GM18511 (cell line): ENCODE measurements around the gene LIFR.
"Not testable (repeated sequence)": the region's sequence is repeated elsewhere in the genome, so short reads cannot be mapped to it uniquely, and the experiment has no call there.

Experiments
- ATAC-seq: cut with Tn5 transposase; IDR thresholded peaks from one replicate; pipeline ENCODE4 v1.9.1; 2021; ENCODE audit warnings: mild to moderate bottlenecking, moderate library complexity; ENCODE audit not compliant: unreplicated experiment

The LIFR gene

DNA sequence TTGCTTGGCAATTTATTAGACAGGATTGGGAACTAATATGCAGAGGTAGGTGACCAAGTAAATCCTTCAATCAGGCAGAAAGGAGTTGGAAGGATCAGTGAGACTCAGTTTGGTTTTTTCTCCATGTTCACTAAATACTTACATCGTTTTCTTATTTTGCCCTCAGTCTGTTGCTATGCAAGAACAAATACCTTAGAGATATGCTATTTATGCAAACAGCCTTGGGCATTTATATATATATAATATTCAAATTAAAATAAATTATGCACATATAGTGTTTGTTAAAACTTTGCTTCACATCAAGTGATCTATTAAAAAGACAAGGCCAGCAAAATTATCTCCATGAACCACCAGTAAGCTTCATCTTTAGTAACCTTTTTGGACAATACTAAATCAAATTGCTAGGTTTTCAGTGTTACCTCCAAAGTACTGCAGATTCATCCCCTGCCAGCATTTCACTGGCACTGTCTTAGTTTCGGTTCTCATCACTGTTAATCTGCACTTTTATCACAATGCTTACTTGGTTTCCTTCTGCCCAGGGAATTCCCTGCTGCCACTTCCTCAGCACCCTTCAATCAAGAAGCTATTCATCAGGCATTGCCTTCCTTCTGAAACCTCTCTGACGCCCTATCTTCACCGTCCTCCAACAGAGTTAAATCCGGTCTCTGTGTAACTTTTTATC lies 26.0 kb upstream of the LIFR start:
- no peak for ATAC-seq

DNA sequence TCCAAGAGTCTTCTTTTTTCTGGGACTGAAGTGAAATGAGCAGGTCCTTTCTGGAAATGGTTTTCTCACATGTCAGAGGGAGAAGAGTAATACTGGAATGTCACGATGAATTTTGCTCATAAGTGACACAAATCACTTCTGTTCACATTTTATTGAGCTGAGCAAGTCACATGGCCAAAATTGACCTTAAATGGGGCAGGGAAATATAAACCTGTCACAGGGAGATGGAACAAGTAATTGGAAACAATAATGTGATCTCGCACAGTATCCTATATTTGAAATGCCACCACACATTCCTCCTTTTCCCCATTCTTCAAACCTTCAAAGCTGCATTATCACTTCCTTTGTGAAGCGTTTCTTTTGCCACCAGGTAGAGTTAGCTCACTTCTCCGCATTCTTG lies 25.2 kb upstream of the LIFR start:
- no peak for ATAC-seq

DNA sequence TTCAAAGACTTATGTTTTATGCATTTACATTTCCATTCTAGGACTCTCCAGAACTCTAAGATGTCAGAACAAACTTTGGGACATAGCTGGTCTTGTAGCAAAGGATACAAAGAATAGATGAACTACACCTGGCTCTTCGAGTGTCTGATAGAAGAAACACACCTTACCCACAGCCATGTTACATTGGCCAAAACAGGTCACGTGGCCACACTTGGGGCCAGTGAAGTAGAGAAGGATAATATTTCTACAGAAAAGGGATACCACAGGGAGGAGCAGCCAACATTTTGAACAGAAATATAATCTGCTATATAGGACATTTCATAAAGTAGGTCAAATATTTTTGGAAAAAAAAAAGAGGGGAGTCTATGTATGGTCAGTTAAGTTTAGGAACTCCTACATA lies 22.7 kb upstream of the LIFR start:
- ATAC-seq: no peak

DNA sequence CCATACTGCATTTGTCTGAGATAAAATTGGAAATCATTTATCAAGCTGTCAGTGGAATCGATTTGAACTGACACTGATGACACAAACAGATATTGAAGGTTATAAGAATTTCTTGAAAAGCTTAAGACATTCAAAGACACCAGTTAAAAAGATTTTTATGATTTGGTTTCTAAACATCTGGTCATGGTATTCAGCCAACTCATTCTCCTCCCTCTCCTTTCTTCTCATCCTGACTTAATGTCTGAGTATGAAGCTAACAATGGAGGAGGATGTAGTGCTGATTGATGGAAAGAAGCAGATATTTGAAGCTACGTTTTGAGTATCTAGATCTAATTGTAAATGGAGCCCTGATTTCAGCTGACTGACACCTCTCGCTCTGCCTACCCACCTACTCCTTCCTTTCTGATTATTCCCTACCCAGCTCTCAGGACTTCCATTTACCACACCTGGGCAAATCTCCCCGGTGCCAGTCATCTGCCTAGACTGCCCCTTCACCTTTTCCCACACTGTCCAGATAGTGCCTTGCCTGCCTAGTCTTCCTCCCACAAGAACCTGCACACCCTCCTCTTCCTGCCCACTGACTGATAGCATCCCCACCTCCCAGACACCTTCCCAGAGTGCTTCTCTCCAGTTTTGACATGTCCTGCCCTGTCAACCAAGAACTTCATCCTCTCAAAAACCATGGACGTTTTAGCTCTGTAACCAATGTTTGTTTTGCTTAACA lies 20.7 kb upstream of the LIFR start:
- ATAC-seq: no peak

DNA sequence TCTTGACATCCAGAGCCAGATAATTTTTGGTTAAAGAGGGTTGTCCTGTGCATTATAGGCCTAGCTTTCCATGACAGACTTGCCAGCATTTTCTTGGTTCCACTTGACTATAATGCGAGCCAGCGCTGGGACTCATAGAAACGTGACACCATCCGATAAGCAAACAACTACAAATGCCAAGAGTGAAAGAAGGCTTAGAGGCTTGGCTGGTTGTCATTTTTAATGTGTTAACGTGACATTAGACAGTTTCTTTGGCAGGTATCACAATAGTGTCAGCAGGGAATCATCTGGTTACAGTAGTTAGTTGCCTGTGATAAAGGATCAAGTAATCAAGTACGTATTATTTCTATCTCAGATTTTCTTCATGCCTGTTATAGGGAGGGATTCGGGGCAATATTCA lies 20.0 kb upstream of the LIFR start:
- no peak for ATAC-seq

DNA sequence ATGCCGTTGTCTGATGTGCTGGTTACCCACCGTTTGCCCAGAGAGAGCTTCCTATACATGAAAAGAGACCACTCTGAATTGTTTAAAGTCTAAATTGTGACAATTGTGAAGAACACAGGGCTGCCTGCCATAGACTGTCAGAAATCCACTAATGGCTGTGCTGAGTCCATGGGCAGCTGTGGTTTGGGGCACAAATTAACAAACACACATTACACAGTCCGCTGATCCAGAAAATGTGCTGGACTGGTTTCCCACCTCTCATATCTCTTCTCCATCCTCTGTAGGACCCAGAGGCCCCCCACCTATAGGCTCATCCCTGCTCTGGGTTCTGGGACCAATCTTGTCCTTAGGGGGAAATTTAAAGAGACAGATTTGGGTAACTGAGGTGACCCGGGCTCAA lies 19.0 kb upstream of the LIFR start:
- no peak for ATAC-seq

DNA sequence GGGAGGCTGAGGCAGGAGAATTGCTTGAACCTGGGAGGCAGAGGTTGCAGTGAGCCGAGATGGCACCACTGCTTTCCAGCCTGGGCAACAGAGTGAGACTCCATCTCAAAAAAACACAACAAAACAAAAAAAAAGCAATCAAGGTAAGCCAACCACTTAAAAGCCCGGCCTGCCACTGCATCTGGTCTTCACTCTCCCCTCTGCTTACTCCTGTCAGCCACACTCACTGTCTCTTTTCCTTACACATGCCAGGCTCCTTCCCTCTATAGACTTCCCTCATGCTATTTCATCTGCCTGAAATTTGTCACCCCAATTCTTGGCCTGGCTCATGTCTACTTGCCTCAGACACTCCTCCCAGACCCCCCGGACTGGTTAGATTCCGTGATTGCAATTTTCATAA lies 17.6 kb upstream of the LIFR start:
- no peak for ATAC-seq

DNA sequence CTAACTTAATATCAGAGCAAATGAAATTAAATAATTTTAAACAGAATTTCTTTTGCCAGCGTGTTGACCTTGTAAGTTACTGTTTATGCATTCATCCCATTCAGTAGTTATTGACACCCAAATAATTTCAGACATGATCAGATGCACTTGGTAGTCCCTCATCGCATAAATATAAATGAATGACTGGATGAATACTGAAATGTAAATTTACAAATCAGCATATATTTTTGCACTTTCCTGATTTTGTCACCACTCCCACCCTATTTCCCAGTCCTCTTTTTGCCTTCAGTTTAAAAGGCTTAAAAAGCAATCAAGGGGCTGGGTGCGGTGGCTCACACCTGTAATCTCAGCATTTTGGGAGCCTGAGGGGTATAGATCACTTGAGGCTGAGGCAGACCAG lies 17.1 kb upstream of the LIFR start:
- no peak for ATAC-seq

DNA sequence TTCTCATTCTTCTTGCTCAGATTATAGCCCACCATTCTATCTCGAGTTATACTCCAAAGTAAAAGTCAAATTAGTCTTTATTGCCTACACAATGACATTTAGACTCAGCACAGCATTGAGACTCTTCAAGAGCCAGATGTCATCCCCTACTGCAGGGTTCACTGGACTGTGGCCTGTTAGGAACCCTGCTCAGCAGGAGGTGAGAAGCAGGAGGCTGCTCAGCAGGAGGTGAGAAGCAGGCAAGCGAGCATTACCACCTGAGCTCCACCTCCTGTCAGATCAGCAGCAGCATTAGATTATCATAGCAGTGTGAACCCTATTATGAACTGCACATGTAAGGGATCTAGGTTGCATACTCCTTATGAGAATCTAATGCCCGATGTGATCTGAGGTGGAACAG lies 12.7 kb upstream of the LIFR start:
- ATAC-seq: no peak

DNA sequence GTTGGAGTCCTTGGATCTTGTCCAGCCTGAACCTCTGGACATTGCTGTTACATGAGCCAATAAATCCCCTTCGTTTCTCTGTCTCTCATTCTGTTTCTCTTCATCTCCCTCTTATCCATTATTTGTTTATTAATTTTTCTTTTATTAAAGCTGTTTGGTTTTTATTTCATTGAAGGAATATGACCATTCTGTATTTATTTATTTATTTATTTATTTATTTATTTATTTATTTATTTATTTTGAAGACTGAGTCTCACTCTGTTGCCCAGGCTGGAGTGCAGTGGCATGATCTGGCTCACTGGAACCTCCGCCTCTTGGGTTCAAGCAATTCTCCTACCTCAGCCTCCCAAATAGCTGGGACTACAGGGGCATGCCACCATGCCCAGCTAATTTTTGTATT lies 10.9 kb upstream of the LIFR start:
- ATAC-seq: not testable (repeated sequence)

DNA sequence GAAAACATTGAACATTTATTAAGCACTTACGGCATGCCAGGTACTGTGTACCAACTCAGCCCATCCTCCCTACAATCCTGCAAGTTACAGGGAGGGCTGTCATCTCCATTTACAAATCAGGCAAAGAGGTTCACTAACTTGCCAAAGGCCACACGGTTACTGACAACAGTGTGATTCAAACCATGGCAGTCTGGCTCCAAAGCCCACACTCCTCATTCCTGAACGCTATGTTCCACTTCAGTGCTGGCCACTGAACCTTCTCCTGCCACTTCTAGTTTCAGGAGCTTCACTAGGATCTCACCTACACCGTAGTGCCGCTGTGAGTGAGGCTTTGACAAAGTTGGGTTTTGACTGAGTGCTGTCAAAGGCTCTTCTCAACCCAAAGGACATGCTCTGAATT lies 7.2 kb upstream of the LIFR start:
- no peak for ATAC-seq

DNA sequence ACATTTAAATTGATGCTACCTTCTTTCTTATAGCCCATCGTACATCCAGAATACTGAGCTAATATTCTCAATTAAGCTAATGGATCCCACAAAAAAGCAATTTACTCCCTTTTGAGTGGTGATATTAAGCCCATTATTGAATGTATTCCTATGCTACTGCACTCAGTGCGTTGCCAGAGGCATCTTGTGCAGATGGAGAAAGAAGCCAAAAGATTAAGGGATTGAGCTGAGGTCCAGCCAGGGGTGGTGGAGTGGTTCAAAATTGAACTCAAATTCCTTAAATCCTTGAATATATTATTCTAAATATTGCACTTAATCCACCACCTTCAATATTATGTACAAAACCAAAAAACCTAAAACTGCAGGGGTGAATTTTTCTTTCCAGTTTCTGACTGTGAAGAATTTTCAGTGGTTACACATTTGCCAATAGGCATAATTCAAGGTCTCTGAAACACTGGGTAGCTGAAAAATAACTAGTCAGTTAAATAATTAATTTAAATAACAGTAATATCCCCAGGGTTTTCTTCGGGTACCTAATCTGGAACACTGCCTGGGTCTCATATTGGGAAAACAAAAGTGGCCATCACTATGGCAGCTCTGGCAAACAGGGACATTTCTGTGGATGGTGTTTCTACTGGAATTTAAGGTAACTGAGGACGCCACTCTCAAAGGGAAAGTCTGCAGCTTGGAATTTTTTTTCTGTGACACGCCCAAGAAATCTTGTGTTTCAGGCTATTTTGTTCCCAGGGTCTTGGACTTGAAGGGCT lies 6.2 kb upstream of the LIFR start:
- ATAC-seq: no peak

DNA sequence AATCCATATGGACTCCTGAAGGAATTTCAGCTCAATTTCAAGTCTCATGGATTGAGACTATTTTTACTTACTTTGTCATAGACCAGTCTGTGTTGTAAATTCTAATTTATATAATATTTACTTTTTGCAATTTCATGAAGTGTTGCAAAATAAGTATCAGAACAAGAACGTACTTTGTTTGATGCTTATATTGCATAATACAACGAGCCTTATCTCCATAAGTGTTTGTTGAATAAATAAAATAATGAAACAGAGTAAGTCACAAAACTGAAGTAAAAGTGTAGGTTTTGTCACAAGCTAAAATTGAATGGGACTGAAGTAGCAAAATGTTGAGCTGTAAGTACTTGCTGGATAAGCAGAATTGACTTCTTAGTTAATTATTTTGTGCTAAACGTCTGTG lies 3.0 kb upstream of the LIFR start:
- ATAC-seq: no peak

DNA sequence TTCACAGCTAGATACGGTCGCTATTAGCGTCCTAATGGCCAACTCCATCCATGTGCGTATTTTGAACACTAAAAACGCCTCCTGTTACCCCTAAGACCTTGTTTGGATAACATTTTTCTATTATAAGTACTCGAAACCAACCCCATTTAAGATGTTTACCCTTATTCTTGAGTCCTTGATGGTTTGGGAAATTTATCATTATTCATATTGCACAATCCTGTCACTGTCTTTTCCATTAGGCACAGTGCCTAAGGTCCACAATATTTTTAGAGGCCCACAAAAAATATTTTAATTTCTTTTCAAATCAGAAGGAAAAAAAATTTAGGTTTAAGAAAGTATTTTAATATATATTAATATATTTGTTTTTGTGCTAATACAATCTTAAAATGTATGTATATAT lies 1.3 kb upstream of the LIFR start:
- ATAC-seq: no peak

DNA sequence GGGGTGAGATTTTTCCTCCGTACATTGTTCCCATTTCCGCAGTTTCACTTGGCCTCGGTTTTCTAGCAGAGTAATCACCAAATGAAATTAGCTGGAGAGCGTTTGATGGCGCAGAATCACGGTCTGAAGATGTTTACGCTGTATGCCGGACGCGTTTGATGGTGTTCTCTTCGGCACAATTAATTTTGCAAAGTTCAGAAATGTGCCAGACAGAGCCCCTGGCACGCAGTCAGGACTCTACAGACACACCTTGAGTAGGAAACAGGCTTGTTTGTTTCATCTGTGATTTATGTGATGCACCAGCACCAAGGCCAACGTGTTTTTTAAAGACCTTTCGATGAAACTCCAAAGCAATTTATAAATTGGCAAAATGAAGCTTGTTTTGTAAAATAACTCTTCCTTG lies 863 bp upstream of the LIFR start:
- no peak for ATAC-seq

DNA sequence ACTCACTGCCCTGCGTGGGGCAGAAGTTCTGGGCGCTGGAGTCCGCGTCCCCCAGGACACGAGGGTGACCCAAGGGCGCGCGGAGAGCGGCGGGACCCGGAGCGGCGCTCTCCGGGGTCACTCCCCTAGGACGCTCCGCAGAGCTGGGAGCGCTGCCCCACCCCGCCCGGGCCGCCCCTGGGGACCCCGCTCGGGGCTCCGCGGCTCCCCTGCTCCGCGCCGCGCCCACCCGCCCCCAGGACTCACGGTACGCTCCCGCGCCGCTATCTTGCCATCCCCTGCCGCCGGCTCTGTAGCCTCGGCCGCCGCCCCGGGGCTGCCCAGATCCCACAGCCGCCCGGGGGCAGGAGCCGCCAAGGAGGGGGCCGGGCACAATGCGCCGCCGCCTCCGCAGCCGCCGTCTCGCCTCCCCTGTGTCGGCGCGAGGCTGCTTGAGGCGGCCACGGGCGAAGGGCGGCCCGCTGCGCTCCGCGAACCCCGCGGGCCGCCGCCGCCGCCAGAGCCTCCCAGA lies 303 bp downstream of the LIFR start:
- ATAC-seq: no peak

DNA sequence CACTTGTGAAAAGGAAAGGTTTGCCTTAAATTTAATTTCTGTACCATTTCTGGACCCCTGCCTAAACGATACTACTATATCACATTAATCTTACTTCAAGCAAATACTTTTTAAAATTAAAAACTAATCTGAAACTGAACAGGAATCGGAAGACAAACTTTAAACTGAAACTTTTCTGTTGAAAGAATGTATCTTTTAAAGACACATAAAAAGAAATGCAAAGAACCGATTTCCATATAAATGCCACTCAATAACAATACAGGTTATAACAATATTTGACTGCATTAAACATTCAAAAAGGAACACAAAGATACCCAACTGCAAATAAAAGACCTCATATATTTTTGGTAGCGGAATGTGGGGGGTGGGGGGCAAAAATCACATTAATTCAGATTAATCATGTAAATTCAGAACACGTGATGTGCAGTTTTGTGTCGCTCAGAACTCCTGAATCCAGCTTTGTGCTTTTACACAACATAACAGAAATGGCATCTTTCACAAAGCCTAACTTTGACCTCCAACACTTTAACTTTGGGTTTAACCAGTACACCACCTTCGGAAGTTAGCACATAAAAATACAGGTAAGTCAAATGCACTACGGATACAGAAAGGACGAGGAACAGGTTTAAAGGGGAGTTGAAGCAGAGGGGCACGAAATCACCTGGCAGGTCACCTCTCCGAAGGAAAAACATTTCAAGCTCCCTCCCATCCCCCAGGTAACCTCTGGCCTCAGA lies 925 bp downstream of the LIFR start:
- ATAC-seq: no peak

DNA sequence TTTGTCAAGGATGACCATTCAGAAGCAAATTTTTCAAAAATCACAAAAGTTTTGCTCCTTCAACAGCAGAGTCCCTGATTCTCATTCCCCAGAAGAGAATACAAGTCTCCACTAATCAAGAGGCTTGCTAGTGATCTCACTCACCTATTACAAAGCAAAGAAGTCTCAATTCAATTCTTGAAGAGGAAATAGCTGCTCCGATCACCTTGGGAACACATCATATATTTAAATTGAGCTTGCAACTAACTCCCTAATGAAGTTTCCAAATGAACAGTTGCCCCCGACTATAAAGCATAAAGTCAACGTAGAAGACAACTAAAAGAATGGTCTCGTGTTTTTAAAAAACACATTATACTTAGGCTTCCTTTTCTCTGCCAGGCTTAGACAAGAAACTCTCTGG lies 1.6 kb downstream of the LIFR start:
- ATAC-seq: no peak

DNA sequence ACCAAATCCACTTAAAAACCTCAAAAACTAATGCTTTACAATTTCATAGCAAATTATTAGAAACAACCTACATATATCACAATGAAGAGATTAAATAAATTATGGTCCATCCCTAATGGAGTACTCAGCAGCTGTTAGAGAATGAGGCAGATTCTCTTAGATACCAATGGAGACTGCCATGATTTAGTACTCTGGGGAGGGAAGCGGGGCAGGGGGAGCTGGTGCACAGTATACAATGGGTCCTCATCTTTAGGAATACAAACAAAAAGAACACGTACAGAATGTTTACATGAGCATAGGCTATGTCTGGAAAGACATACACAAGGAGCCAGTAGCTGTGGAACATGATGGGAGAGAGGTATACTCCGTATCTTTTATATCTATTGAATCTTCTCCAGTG lies 2.0 kb downstream of the LIFR start:
- ATAC-seq: no peak

DNA sequence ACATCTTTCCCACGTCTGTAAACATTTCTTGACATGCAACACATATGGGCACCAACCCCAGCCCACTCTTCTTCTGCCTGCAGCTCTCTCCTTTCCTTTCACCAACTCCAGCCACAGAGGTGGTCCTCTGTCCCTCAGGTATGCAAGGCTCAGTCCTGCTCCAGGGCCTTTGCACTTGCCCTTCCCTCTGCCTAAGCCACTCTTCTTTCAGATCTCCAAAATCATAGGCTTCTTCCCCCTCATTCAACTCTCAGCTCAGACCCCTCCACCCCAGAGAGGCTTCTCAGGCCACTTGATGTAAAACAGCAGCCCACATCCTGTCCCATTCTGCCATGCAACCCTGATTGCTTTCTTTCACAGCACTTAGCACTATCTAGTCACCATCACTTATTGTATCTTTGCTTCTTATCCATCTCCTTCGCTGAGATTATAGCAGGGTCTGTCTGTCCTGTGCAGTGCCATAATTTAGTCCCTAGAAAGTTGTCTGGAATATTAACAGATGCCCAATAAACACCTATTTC lies 3.4 kb downstream of the LIFR start:
- ATAC-seq: no peak
